Measurements from ENCODE around the gene GDPD4. TPM values are rescaled to one million over a fixed set of nuclear protein-coding genes. Genes with fewer than 3 reads are reported as not detected.

GDPD4 gene
- total and polyA plus RNA-seq, 4 donors = 0.08 to 1.1 TPM; not detected in 2

GRCh38 chr11:77211040-77211451, 90.4 kb downstream of the GDPD4 start (continued):
- TF ChIP-seq CTCF (IDR thresholded peaks at IDR 0.05; ENCODE audit: low read depth, low read length, missing input control) = no peak
- TF ChIP-seq ATF3 (IDR thresholded peaks at IDR 0.05) = no peak
- no peak for TF ChIP-seq FOXA1 (IDR thresholded peaks at IDR 0.05)
- TF ChIP-seq HNF4A (conservative IDR thresholded peaks at IDR 0.05) = no peak
- TF ChIP-seq HNF4G (IDR thresholded peaks at IDR 0.05) = no peak
- TF ChIP-seq EGR1 (IDR thresholded peaks at IDR 0.05; ENCODE audit: low read depth in 2 of 2) = no peak

GRCh38 chr11:77209663-77210062, 91.8 kb downstream of the GDPD4 start:
- peaks cover 11 to 47% (median 20%) of the 10 kb centered on the region in 4 donors for H3K36me3 ChIP-seq (ENCODE audit: control insufficient read depth in 4 of 4, insufficient read depth in 3 of 4, low read depth in 1 of 4, low read length in 3 of 4)
- no peak for DNase-seq (ENCODE audit: low spot score)
- no peak overlapping the region for H3K9ac ChIP-seq (ENCODE audit: low read depth in 1 of 2, low read length in 2 of 2)
- no peak overlapping the region for H3K4me3 ChIP-seq (ENCODE audit: low read depth in 1 of 3, low read length in 3 of 3)
- TF ChIP-seq TAF1 (conservative IDR thresholded peaks at IDR 0.05) (no peak), MAX (IDR thresholded peaks at IDR 0.05) (no peak), NR2F2 (IDR thresholded peaks at IDR 0.05) (no peak)
- no peaks in the 10 kb centered on the region for H3K9me3 ChIP-seq (ENCODE audit: control insufficient read depth in 4 of 4, low read length in 3 of 4)
- no peaks in the 10 kb centered on the region for H3K27me3 ChIP-seq (ENCODE audit: control insufficient read depth in 4 of 4, insufficient read depth in 4 of 4, low read length in 3 of 4)
- WGBS = 72% methylated on average over 4 of the region's 4 CpGs
- no peak overlapping the region for H3K27ac ChIP-seq (ENCODE audit: low read depth in 1 of 2, low read length in 2 of 2)
- H3K4me1 ChIP-seq (ENCODE audit: control insufficient read depth in 4 of 4, insufficient read depth in 4 of 4, low read length in 3 of 4) = no peaks in the 10 kb centered on the region

GRCh38 chr11:77208535-77208934, 93.0 kb downstream of the GDPD4 start:
- H3K36me3 ChIP-seq (ENCODE audit: control insufficient read depth in 4 of 4, insufficient read depth in 3 of 4, low read depth in 1 of 4, low read length in 3 of 4) = peaks cover 11 to 47% (median 17%) of the 10 kb centered on the region in 4 donors
- TF ChIP-seq NR2F2 (IDR thresholded peaks at IDR 0.05) = no peak
- TF ChIP-seq SP1 (IDR thresholded peaks at IDR 0.05) = no peak
- TF ChIP-seq YY1 (IDR thresholded peaks at IDR 0.05) = no peak
- no peak for TF ChIP-seq GABPA (IDR thresholded peaks at IDR 0.05 in 1 of 2, conservative IDR thresholded peaks at IDR 0.05 in 1 of 2)
- TF ChIP-seq FOXA2 (IDR thresholded peaks at IDR 0.05) = no peak
- TF ChIP-seq CTCF (IDR thresholded peaks at IDR 0.05; ENCODE audit: low read depth, low read length, missing input control) = no peak
- no peak for TF ChIP-seq FOXA1 (IDR thresholded peaks at IDR 0.05)
- no peak for TF ChIP-seq REST (IDR thresholded peaks at IDR 0.05)
- TF ChIP-seq JUND (IDR thresholded peaks at IDR 0.05) = no peak
- no peak for TF ChIP-seq HNF4A (conservative IDR thresholded peaks at IDR 0.05)
- TF ChIP-seq HNF4G (IDR thresholded peaks at IDR 0.05) = no peak
- TF ChIP-seq RXRA (IDR thresholded peaks at IDR 0.05) = no peak
- no peak for TF ChIP-seq TAF1 (conservative IDR thresholded peaks at IDR 0.05)
- TF ChIP-seq ATF3 (IDR thresholded peaks at IDR 0.05) = no peak
- TF ChIP-seq EGR1 (IDR thresholded peaks at IDR 0.05; ENCODE audit: low read depth in 2 of 2) = no peak
- TF ChIP-seq ZBTB33 (IDR thresholded peaks at IDR 0.05) = no peak
- TF ChIP-seq RAD21 (IDR thresholded peaks at IDR 0.05) = no peak
- no peak for TF ChIP-seq MAX (IDR thresholded peaks at IDR 0.05)
- no peaks in the 10 kb centered on the region for H3K9me3 ChIP-seq (ENCODE audit: control insufficient read depth in 4 of 4, low read length in 3 of 4)
- DNase-seq (ENCODE audit: low spot score) = no peak
- no peak overlapping the region for H3K4me3 ChIP-seq (ENCODE audit: low read depth in 1 of 3, low read length in 3 of 3)
- no peak overlapping the region for H3K9ac ChIP-seq (ENCODE audit: low read depth in 1 of 2, low read length in 2 of 2)
- 79% methylated on average over 11 of the region's 11 CpGs for WGBS
- H3K27ac ChIP-seq (ENCODE audit: low read depth in 1 of 2, low read length in 2 of 2) = no peak overlapping the region
- H3K27me3 ChIP-seq (ENCODE audit: control insufficient read depth in 4 of 4, insufficient read depth in 4 of 4, low read length in 3 of 4) = no peaks in the 10 kb centered on the region
- H3K4me1 ChIP-seq (ENCODE audit: control insufficient read depth in 4 of 4, insufficient read depth in 4 of 4, low read length in 3 of 4) = no peaks in the 10 kb centered on the region

Measured in liver (tissue), 9 donors.